Liver (tissue), 9 donors: ENCODE data around the gene STX12. TPM values are rescaled to one million over a fixed set of nuclear protein-coding genes. Genes with fewer than 3 reads are reported as not detected.

Experiments
- DNase-seq: peaks from one replicate; pipeline ENCODE4 v3.0.0-alpha.2; 2017; ENCODE audit warnings: low spot score
- H3K27ac ChIP-seq, 2 donors: one replicate each; pipeline ENCODE4 v1.7.0; 2013; ENCODE audit warnings: inconsistent platforms in 2 of 2, low read length in 2 of 2, control low read depth in 1 of 2, low read depth in 1 of 2, mild to moderate bottlenecking in 1 of 2
- H3K27me3 ChIP-seq, 4 donors: one replicate each; pipeline versions ENCODE4 v1.6.1 to v1.7.0; 2013; ENCODE audit warnings: low read length in 3 of 4, inconsistent platforms in 1 of 4, mild to moderate bottlenecking in 1 of 4, moderate library complexity in 1 of 4; ENCODE audit not compliant: control insufficient read depth in 4 of 4, insufficient read depth in 4 of 4
- H3K36me3 ChIP-seq, 4 donors: one replicate each; pipeline versions ENCODE4 v1.6.1 to v1.7.0; 2013; ENCODE audit warnings: low read length in 3 of 4, mild to moderate bottlenecking in 3 of 4, low read depth in 1 of 4, moderate library complexity in 1 of 4; ENCODE audit not compliant: control insufficient read depth in 4 of 4, insufficient read depth in 3 of 4
- H3K4me1 ChIP-seq, 4 donors: one replicate each; pipeline versions ENCODE4 v1.6.1 to v1.7.0; 2013; ENCODE audit warnings: low read length in 3 of 4, mild to moderate bottlenecking in 3 of 4, moderate library complexity in 1 of 4; ENCODE audit not compliant: control insufficient read depth in 4 of 4, insufficient read depth in 4 of 4
- H3K4me3 ChIP-seq, 3 donors: one replicate each; pipeline versions ENCODE4 v1.6.1 to v1.7.0; 2013; ENCODE audit warnings: low read length in 3 of 3, control low read depth in 1 of 3, low read depth in 1 of 3, mild to moderate bottlenecking in 1 of 3
- H3K9ac ChIP-seq, 2 donors: one replicate each; pipeline ENCODE4 v1.7.0; 2013; ENCODE audit warnings: low read length in 2 of 2, mild to moderate bottlenecking in 2 of 2, moderate library complexity in 2 of 2, control low read depth in 1 of 2, low read depth in 1 of 2
- H3K9me3 ChIP-seq, 4 donors: one replicate each; pipeline versions ENCODE4 v1.6.1 to v1.7.0; 2013; ENCODE audit warnings: low read length in 3 of 4; ENCODE audit not compliant: control insufficient read depth in 4 of 4
- EGR1 ChIP-seq, 2 donors: IDR thresholded peaks; 2 replicates each; pipeline ENCODE4 v1.6.1; 2016 to 2018; ENCODE audit warnings: antibody characterized with exemption in 2 of 2, low read depth in 2 of 2
- GABPA ChIP-seq, 2 donors: IDR thresholded peaks in 1 of 2; conservative IDR thresholded peaks in 1 of 2; 2 replicates each; pipeline ENCODE4 v1.6.1; 2016; ENCODE audit warnings: antibody characterized with exemption in 2 of 2, mild to moderate bottlenecking in 1 of 2, moderate library complexity in 1 of 2
- HNF4A ChIP-seq, 2 donors: conservative IDR thresholded peaks; 2 replicates each; pipeline ENCODE4 v1.6.1; 2016; ENCODE audit warnings: antibody characterized with exemption in 2 of 2, mild to moderate bottlenecking in 2 of 2
- HNF4G ChIP-seq: IDR thresholded peaks from 2 replicates; pipeline ENCODE4 v1.6.1; 2016; ENCODE audit warnings: antibody characterized with exemption
- NR2F2 ChIP-seq: IDR thresholded peaks from 2 replicates; pipeline ENCODE4 v1.6.1; 2016; ENCODE audit warnings: antibody characterized with exemption
- RAD21 ChIP-seq, 2 donors: IDR thresholded peaks; 2 replicates each; pipeline ENCODE4 v1.6.1; 2016; ENCODE audit warnings: antibody characterized with exemption in 2 of 2, mild to moderate bottlenecking in 2 of 2
- RXRA ChIP-seq, 2 donors: IDR thresholded peaks; 2 replicates each; pipeline ENCODE4 v1.6.1; 2017 to 2018; ENCODE audit warnings: antibody characterized with exemption in 2 of 2, mild to moderate bottlenecking in 1 of 2
- SP1 ChIP-seq: IDR thresholded peaks from 2 replicates; pipeline ENCODE4 v1.6.1; 2018; ENCODE audit warnings: antibody characterized with exemption, mild to moderate bottlenecking
- TAF1 ChIP-seq: conservative IDR thresholded peaks from 2 replicates; pipeline ENCODE4 v1.6.1; 2016; ENCODE audit warnings: antibody characterized with exemption, mild to moderate bottlenecking
- WGBS: extraction: QIAGEN DNeasy Blood & Tissue Kit; methylation state at CpG from one replicate; pipeline ENCODE4 v1.1.7; 2013; 5-methylcytosine and 5-hydroxymethylcytosine counted together
- polyA plus RNA-seq, 2 donors: library from polyadenylated mRNA; stranded (reverse) in 1 of 2; unstranded in 1 of 2; fragments of 200-250 nt in 1 of 2; fragments of >200 nt in 1 of 2; fragmentation: Nextera tagmentation in 1 of 2; extraction: Ambion mirVana in 1 of 2; gene quantifications; one replicate each; pipeline versions ENCODE4 v1.2.1 to v1.2.3, GENCODE V29; 2013 to 2015
- total RNA-seq, 2 donors: library from RNA; depleted of rRNA; stranded (reverse); fragments of >200 nt; gene quantifications; one replicate each; pipeline ENCODE4 v1.2.3, GENCODE V29; 2014
- TF ChIP-seq, protein P1 (sequence below): IDR thresholded peaks from 2 replicates; pipeline ENCODE4 v1.6.1; 2016; ENCODE audit warnings: antibody characterized with exemption
- TF ChIP-seq, protein P2 (sequence below): IDR thresholded peaks from 2 replicates; pipeline ENCODE4 v1.6.1; 2016; ENCODE audit warnings: antibody characterized with exemption, mild to moderate bottlenecking
- donor health status: healthy.
- donor health status: healthy.
- donor health status: healthy.
- donor health status: healthy.
- donor health status: healthy.

The STX12 gene
- total and polyA plus RNA-seq, 4 donors: 10.0 to 23.3 (median 13.7) TPM

DNA sequence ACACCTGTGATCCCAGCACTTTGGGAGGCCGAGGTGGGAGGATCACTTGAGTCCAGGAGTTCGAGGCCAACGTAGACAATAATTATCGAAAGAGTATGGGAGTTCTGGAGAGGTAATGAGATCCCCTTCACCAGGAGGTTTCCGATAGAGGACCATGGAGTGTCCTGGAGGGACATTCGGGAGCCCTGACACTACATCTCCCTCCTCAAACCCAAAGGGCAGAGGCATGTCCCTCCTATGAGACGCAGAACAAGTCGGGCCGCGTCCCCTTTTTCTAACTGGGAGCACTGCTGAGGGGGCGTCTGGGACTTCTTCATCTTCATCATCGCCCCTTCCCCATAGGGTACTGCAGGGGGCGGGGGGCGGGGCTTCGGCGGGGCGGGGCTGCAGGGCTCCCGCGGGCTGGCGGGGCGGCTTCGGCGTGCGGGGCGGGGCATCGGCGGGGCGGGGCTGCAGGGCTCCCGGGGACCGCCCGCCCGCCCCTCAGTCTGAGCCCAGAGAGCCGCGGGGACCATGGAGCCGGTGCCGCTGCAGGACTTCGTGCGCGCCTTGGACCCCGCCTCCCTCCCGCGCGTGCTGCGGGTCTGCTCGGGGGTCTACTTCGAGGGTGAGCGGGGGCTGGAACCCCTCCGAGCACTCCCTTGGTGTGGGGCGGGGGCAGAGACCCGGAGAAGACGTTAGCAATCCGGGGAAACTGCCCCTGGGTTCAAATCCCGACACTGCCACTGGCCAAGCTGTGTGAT lies 99.2 kb downstream of the STX12 start, which contains the start of gene THEMIS2:
TSS of gene THEMIS2 (plus strand) at position 486 of the 743 bp plus-strand sequence. CDS start at position 514, 28 bp downstream.
- Histone ChIP-seq H3K4me1 (peaks cover 0 to 7% (median 5%) of the 10 kb centered on the region in 4 donors), H3K36me3 (no peaks in the 10 kb centered on the region), H3K27ac (peak within 1 kb of the TSS; percentile 66 to 70), H3K9ac (peak within 1 kb of the TSS; percentile 11 to 22), H3K4me3 (peak within 1 kb of the TSS; percentile 66 to 77 (median 69)), H3K27me3 (no peaks in the 10 kb centered on the region), H3K9me3 (no peaks in the 10 kb centered on the region)
- DNase-seq: peak; percentile 86
- 11% methylated on average over 53 of the region's 53 CpGs for WGBS
- TF ChIP-seq HNF4A (conservative IDR thresholded peaks at IDR 0.05): no peak
- no peak for TF ChIP-seq SP1
- TF ChIP-seq, protein P1, sequence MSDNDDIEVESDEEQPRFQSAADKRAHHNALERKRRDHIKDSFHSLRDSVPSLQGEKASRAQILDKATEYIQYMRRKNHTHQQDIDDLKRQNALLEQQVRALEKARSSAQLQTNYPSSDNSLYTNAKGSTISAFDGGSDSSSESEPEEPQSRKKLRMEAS: no peak
- no peak for TF ChIP-seq HNF4G
- no peak for TF ChIP-seq EGR1 (IDR thresholded peaks at IDR 0.05; ENCODE audit: low read depth in 2 of 2)

DNA sequence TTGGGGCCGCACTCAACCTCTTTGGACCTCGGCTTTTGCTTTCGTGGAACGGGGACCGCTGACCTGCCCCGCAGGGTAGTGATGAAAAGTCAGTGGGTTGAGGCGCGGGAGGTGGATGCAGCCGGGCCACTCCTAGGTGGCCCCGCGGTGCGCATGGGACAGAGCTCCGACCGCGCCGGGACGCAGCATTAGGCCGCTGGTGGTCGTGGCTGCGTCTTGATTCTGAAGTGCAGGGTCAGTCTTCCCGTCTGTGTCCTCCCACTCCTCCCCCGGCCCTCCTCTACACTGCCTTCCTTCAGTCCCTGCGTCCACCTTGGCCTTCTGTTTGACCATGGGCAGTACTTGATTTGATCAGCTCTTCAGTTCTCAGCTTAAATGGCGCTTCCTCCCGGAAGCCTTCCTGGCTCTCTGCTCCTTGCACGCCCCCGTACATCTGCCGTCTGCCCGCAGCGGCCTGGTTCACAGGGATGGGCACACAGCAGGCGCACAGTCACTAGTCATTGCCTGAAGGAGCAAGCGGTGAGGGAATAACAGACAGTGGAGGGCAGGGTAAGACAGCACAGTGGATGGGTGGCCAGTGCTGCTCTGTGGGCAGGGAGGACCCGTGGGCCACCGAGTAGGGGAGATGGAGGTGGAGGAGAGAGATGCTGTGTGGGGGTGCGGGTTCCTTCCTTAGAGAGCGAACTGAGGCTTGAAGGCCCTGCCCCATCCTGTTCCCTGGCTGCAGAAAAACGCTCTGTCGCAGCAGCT lies 100.0 kb downstream of the STX12 start:
- Histone ChIP-seq H3K9ac (peak overlapping the region; percentile 11 to 22), H3K4me1 (peaks cover 0 to 7% (median 5%) of the 10 kb centered on the region in 4 donors), H3K36me3 (no peaks in the 10 kb centered on the region), H3K27ac (peak overlapping the region; percentile 66 to 70), H3K9me3 (no peaks in the 10 kb centered on the region), H3K27me3 (no peaks in the 10 kb centered on the region), H3K4me3 (peak overlapping the region; percentile 66 to 77 (median 69))
- DNase-seq: no peak
- TF ChIP-seq TAF1: no peak
- TF ChIP-seq GABPA (IDR thresholded peaks at IDR 0.05 in 1 of 2, conservative IDR thresholded peaks at IDR 0.05 in 1 of 2): no peak
- TF ChIP-seq EGR1 (IDR thresholded peaks at IDR 0.05; ENCODE audit: low read depth in 2 of 2): no peak
- WGBS: 20% methylated on average over 38 of the region's 38 CpGs

DNA sequence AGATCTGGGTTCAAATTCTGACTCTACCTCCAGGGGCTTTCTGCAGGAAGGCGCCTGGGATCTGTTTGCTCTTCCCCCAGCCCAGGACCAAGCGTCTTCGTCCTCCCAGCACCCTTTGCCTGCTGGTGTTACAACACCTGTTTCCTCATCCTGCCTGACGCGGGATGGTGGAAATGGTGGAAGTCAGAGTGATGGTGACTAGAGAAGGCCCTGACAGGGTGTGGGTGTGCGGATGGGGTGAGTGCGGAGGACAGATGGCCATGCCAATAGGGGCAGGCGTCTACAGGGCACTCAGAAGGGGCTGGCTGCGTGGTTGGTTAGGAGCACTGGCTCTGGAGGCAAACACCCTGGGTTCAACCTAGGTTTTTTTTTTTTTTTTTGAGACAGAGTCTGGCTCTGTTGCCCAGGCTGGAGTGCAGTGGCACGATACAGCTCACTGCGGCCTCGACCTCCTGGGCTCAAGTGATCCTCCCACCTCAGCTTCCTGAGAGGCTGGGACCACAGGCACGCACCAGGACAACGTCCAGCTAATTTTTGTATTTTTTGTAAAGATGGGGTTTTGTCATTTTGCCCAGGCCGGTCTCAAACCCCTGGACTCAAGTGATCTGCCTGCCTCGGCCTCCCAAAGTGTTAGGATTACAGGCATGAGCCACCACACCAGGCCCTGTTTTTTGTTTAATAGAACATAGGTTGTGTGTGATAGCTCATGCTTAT lies 100.8 kb downstream of the STX12 start:
- H3K4me3 ChIP-seq: peak overlapping the region in 1 of 3 donors; percentile 66
- DNase-seq: no peak
- H3K27ac ChIP-seq: peak overlapping the region; percentile 66 to 70
- no peaks in the 10 kb centered on the region for H3K9me3 ChIP-seq
- WGBS: 78% methylated on average over 16 of the region's 16 CpGs
- no peak overlapping the region for H3K9ac ChIP-seq
- H3K4me1 ChIP-seq: peaks cover 0 to 7% (median 5%) of the 10 kb centered on the region in 4 donors
- TF ChIP-seq HNF4G (no peak), HNF4A (conservative IDR thresholded peaks at IDR 0.05) (no peak), RAD21 (IDR thresholded peaks at IDR 0.05) (no peak), RXRA (IDR thresholded peaks at IDR 0.05) (no peak), NR2F2 (no peak), GABPA (IDR thresholded peaks at IDR 0.05 in 1 of 2, conservative IDR thresholded peaks at IDR 0.05 in 1 of 2) (no peak), TAF1 (no peak), SP1 (no peak)
- TF ChIP-seq, protein P2, sequence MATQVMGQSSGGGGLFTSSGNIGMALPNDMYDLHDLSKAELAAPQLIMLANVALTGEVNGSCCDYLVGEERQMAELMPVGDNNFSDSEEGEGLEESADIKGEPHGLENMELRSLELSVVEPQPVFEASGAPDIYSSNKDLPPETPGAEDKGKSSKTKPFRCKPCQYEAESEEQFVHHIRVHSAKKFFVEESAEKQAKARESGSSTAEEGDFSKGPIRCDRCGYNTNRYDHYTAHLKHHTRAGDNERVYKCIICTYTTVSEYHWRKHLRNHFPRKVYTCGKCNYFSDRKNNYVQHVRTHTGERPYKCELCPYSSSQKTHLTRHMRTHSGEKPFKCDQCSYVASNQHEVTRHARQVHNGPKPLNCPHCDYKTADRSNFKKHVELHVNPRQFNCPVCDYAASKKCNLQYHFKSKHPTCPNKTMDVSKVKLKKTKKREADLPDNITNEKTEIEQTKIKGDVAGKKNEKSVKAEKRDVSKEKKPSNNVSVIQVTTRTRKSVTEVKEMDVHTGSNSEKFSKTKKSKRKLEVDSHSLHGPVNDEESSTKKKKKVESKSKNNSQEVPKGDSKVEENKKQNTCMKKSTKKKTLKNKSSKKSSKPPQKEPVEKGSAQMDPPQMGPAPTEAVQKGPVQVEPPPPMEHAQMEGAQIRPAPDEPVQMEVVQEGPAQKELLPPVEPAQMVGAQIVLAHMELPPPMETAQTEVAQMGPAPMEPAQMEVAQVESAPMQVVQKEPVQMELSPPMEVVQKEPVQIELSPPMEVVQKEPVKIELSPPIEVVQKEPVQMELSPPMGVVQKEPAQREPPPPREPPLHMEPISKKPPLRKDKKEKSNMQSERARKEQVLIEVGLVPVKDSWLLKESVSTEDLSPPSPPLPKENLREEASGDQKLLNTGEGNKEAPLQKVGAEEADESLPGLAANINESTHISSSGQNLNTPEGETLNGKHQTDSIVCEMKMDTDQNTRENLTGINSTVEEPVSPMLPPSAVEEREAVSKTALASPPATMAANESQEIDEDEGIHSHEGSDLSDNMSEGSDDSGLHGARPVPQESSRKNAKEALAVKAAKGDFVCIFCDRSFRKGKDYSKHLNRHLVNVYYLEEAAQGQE: no peak
- TF ChIP-seq, protein P1: no peak
- no peaks in the 10 kb centered on the region for H3K27me3 ChIP-seq
- H3K36me3 ChIP-seq: no peaks in the 10 kb centered on the region
